Upper lobe of left lung (tissue), 4 donors: ENCODE results near the gene MCRIP1.

ENCODE experiments used
- CTCF ChIP-seq, 6 experiments: fragments of 450-650 bp in 4 of 6; fragments of 200-600 bp in 2 of 6; sonication (generic) in 2 of 6; IDR thresholded peaks; one replicate each; pipeline ENCODE4 v1.5.1; 2016 to 2019; ENCODE audit warnings: antibody characterized with exemption in 6 of 6
- POLR2A ChIP-seq, 4 donors: fragments of 450-650 bp; IDR thresholded peaks; one replicate each; pipeline ENCODE4 v1.5.1; 2016 to 2017; ENCODE audit warnings: antibody characterized with exemption in 4 of 4, mild to moderate bottlenecking in 2 of 4
- POLR2AphosphoS5 ChIP-seq, 2 donors: sonication (generic); formaldehyde crosslinking; IDR thresholded peaks; one replicate each; pipeline ENCODE4 v1.5.1; 2017; ENCODE audit warnings: antibody characterized with exemption in 2 of 2

- TF ChIP-seq POLR2AphosphoS5 (IDR thresholded peaks at IDR 0.05) (no peak), CTCF (IDR thresholded peaks at IDR 0.05) (no peak), POLR2A (IDR thresholded peaks at IDR 0.05) (no peak)
Observed at GRCh38 chr17:81834831-81835267, 1.8 kb upstream of the MCRIP1 start, which contains the start of gene PPP1R27.
